Activated CD4-positive, alpha-beta T cell treated with anti-CD3 and anti-CD28 coated beads, Interleukin-2, amount 50 U/mL, for 1 hour (primary cell): Measurements from ENCODE around the gene C8G.

Source experiments
- DNase-seq: peaks from one replicate; pipeline ENCODE4 v3.0.0-alpha.2; 2020

C8G gene

DNA sequence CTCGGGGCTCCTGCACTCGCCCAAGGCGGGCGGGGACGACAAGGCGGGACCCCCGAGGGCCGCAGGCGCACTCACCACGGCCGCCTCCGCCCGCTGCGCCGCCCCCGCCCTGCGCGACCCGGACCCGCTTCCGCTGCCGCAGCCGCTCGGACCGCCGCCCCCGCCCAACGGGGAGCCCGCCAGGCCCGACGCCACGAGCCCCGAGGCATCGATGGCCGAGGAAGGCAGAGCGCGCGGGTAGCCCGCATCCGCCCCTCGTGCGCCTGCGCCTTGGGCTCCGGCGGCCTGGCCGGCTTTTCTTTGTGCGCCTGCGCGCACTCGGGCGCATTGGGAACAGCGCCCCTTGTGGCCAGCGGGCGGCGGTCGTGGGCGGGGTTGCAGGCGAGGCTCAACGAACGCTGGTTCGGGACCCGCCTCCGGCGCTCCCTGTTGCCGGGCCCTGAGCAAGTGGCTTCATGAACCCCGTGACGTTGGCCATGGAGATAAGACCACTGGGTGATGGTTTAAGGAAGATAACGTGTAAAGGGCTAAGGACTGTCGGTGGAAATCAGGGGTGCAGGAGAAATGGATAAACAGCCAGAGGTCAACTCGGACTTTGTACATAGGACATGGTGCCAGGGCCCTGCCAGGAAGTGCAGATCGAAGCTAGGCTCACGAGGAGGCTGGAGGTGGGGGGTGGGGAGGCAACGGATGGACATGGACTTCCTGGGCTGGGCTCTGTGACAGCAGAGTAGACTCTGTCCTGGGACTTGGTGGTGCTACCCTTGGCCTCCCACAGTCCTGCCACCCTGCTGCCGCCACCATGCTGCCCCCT lies at the start of gene C8G, which contains the start of gene FBXW5:
TSS of gene C8G (plus strand) at position 725 of the 814 bp plus-strand sequence. CDS start at position 803, 78 bp downstream.
TSS of gene FBXW5 (minus strand) at position 220 of the 814 bp plus-strand sequence. CDS start 655 bp downstream, outside the sequence.
- DNase-seq, result peak; percentile 90

DNA sequence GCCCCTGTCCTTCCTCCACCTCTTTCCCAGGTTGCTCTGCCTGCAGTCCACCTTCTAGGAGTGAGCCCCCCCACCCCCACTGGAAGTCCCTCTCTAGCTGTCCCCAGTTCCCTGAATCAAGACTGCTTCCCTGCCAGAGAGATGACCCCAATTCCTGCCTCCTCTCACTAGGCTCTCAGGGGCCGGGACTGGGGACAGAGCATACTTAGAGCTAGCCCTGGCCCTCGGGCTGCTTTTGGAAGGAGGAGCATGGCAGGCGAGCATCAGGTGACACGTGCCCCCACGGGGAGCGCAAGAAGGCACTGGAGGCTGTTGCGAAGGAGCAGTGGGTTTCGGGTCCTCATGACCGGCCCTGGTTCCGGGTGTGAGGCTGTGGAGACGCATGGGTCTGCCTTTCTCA lies 49.0 kb upstream of the C8G start:
- no peak for DNase-seq

DNA sequence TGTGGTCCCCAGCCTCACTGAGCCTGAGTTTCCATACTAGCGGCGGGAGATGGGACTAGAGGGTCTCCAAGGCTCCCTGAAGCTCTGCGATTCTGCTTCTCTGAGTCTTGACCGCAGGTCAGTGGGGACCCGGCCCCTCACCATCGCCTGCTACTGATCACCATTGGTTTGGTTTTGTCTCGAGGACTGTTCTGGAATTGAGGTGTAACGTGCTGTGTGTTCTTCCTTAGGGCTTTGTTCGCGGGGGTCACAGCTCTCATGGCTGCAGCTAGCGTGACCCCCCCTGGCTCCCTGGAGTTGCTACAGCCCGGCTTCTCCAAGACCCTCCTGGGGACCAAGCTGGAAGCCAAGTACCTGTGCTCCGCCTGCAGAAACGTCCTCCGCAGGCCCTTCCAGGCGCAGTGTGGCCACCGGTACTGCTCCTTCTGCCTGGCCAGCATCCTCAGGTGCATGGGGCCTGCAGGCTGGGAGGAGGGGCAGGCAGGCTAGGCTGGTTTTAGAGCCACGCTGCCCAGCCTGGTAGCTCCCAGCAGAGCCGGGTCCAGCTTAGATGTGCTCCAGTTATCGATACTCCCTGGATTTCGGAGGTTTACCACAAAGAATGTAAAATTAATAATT lies 46.5 kb upstream of the C8G start:
- DNase-seq, result no peak

DNA sequence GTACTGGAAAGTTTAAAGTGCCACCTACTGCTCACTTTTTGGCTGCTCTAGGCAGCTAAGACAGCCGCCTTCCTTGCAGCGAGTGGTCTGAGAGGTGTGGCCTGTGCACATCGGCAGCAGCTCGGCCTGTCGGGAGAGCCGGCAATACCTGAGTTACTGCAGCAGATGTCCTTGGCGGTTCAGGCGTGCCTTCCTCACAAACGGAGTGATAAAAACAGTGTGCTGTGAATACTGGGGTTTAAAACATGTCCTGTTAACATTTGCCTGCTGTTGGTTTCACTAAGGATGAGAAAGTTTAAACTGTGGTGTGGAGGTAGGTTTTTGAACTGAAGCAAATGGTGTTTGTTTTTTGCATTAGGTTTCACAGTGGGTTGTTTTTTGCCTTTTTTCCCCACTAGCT lies 45.8 kb upstream of the C8G start:
- no peak for DNase-seq

DNA sequence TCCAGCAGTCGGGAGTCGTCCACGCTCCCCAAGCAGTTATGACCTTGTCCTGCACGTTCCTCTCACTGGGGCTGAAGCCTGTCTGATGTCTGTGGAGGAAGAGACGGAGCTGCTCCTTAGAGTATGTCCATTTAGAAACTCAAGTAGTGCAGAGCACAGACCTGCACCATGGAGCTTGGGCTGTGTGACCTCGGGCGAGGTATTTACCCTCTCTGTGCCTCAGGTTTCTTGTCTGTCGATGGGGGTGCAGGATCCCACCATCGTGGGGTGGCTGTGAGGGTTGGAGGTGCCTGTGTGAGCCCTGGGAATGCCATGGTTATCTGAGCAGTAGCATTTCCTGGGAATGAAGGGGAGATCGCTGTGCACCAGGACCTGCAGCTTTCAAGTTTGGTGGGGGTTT lies 44.5 kb upstream of the C8G start:
- DNase-seq, result no peak

DNA sequence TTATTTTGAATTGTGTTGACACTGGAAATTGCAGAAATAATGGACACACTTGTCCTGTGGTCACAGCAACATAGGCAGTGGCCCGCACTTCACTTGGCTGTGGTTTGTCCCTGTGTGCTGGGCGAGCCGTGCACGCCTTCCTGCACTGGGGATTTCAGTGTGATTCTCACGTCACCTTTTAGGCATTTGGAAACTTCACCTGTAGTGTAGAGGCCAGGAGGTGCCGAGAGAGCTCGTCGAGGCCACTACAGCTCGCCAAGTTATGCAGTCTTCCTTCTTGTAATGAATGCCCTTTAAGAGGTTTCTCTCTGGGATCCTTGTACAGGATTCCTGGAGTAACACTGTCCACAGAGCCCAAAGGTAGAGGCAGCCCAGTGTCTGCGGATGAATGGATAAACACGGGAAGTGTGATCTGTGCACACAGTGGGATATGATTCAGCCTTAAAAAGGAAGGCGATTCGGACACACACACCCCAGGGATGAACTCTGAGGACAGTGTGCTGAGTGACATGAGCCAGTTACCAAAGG lies 44.0 kb upstream of the C8G start:
- DNase-seq, result no peak

DNA sequence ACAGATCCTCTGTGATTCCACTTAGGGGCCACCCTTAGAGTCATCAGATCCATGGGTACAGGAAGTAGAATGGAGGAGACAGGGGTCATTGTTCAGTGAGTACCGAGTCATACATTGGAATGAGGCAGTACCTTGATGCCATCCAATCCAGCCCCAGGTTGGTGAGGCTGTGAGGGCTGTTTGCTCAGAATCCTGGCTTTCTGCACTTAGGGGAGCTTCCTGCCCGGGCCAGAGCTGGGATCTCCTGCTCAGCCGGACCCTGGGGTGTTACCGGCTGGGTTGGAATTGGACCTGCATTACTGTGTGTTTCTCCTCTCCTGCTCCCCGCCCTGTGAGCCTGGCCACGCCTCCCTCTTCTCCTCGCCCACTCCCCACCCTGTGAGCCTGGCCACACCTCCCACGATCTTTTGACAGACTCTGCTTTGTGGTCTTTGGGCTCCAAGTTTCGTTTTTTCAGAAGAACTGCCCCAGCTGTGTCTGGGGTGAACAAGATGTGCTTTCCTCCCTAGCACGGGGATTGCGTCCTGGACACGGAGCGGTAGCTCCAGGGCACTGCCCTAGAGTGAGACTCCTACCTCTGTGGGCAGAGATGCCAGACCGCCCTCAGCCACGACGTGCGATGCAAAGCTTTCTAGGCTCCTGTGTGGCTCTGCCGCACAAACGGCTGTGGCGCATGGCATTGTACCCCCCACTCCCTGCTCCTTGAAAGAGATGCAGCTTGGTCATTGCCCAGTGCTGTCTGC lies 43.4 kb upstream of the C8G start:
- DNase-seq, result peak; percentile 69

DNA sequence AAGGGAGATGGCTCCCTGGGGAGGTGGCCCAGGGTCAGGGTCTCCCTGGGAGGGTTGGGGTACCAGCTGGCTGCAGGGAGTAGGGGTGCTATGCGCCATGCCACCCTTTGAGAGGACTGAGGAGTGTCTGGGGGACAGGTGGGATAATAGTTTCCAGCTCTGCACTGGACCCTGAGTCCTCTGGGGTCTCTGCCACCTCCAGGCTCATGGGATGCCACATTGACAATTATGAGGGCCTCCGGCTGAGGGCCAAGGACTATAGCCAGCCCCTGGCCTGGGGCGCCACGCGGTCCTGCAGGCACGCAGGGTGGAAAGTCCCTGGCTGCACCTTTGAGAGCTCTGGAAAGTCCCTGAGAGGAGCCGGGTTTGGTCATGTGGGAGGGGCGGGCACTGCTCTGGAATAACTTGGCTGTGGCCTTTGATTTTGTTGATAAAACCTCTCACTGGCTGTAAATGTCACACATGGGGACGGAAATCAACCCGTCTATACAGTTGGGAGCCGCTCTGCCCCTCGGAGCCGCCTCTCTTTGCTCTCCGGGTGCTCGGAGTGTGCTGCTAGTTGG lies 42.7 kb upstream of the C8G start:
- DNase-seq, result peak; percentile 84

DNA sequence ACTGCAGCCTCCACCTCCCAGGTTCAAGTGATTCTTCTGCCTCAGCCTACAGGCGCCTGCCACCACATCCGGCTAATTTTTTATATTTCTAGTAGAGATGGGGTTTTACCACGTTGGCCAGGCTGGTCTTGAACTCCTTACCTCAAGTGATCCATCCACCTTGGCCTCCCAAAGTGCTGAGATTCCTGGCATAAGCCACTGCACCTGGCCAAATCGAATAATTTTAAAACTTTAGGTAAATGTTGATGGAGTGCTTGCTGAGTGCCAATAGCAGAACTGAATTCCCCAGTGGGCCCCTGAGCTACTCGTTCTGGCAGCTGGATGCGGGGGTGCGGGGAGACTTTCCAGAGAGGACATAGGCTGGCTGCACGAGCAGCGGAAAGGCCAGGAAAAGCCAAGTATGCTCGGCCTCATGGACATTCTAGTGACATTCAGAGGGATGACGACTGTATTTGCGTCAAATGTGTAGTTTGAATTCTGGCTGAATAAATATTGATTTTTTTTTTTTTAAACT lies 41.9 kb upstream of the C8G start:
- no peak for DNase-seq

DNA sequence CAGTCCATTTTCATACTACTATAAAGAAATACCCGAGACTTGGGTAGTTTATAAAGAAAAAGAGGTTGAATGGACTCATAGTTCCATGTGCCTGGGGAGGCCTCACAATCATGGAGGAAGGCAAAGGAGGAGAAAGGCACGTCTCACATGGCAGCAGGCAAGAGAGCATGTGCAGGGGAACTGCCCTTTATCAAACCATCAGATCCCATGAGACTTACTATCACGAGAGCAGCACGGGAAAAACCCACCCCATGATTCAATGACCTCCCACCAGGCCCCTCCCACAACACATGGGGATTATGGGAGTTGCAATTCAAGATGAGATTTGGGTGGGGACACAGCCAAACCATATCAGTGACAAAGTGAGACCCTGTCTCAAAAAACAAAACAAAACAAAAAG lies 38.8 kb upstream of the C8G start:
- DNase-seq, result no peak

DNA sequence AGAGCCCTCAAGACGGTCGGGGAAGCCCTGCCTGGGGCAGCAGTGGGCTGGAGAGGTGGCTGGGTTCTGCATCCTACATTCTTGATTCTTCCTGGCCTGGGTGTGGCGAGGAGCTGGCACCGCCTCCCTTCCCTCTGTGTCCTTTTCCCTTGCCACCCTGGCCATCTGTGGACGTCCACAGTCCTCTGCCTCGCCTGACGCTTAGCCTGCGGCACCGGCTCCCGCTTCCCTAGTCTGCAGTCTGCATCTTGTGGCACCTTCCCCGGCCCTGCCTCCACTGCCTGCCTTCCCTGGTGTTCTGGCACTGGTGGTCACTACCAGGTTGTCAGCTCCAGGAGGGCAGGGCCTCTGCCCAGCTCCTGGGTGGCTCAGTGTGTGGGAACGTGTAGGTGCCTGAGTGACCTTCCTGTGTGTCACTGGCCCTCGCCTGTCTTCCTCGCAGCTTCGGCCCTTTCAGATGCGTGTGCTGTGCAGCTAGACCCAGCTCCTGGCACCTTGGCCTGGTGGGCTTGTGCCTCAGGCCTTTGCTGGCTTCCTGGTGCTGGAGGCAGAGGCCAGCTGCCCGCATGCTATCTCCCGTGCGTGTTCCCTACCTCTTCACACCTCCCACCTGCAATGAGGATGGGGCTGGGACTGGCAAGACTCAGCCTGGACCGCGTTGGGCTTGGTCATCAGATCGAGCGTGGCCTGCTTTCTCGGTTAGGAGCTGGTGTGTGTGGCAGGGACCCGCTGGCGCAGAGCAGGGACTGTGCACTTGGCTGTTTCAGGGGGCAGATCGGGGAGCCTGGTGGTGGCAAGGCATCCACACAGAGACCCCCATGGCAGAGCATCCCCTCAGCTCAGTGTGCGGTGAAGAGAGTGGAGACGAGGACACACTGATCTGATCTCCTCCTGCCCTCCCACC lies 37.8 kb upstream of the C8G start:
- DNase-seq, result no peak

DNA sequence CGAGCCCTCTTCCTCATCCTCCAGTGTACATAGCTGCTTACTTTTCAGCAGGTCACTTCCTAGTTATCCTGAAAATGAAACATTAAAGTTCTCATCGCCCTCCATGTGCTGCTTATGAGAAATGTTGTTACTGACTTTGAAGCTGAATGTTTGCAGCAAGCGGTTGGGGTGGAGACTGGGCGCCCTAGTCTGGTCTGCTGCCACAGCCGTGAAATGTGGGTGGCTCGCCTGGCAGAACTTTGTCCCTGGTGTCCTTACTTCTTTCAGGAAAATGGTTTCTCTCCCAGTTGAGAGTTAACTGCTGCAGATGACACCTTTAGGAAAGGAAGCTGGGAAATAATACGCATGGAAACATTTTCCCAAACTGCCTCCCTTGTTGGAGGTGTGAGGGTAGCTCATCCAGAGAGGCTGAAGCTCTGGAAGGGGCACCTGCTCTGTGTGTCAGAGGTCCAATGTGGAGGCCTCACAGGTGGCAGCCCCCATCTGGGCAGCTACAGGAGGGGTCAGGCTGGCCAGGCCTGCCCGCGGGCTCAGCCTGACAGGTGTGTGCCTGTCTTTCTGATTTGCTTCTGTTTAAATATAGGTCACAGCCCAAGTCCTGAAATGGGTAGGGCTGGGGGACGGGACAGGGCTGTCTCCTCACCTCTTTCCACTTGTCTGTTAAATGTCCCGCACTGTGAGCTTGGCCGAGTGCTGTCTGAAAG lies 34.7 kb upstream of the C8G start:
- DNase-seq, result no peak

DNA sequence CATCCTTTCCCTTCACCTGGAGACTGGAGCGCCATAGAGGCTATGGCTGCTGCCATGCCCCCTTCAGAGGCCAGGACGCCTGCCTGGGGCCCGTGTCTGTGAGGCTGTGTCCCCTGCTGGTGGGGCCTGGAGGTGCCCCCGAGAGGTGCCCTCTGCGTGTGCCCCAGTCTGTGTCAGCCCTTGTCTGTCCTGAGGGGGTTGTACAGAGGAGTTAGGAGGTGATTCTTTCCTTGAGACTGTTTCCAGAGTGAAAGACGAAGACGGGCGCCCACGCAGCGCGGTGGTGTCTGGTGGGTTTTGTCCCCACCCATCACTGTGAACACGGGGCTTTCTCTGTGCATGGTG lies 34.2 kb upstream of the C8G start:
- DNase-seq, result no peak

DNA sequence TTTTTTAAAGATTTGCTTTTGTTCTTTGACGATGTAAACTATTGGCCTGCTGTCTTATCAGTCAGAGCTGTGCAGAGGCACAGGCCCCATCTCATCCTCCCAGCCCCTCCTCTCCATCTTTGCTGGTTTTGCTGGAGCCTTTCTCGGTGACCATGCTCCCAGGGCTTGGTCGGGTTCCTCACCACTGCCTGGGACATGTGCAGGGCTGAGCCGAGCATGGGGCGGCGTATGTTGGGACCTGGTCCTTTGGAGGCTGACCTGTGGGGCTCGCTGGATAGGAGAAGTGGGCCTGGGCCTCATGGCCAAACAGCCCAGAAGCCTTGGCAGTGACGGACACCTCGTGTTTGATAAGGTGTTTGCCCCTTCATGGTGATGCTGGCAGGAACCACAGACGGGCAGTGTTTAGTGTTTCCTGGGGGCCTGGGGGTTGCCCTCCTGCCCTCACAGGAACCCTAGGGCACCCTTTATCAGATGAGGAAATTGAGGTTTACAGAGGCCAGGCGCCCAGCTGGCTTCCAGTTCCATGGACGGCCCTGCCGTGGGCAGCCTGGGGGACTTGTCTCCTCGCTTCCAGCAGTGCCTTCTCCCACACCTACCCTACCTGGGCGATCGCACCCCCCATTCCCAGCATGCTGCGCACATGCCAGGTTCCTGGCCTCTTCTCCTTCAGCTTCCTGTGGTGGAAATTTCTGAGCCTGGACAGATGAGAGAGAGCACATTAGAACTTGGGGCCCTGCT lies 31.2 kb upstream of the C8G start:
- no peak for DNase-seq

DNA sequence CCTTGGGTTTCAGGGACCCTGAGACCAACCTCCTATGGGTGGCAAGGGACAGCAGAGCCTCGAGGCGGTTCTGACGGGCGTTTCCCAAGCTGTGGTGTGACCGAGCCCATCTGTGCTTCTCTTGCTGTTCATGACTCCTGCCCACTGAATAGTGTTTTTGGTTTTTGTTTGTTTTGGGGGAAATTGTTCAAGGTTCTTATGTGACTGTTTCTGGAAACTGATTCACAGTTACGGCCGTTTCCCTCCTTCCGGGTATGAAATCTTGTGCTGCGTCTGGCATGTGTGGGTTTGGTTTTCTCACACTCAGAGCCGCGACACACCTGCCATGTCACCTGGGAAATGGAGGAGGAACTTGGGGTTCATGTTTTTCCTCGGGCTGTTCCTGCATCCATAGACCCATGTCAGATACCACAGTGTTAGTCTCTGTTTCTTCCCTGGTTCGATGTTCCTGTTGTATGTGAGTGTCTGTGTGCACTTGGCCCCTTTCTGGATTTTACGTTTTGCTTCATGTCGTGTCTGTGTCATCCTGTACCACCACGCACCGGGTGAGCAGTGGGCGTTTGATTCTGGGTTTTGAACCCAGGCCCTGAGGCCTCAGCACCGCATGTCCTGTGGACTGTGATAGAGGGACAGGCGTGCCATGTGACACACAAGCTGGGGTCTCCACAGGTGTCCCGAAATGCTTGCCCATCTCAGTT lies 29.3 kb upstream of the C8G start:
- DNase-seq, result no peak

DNA sequence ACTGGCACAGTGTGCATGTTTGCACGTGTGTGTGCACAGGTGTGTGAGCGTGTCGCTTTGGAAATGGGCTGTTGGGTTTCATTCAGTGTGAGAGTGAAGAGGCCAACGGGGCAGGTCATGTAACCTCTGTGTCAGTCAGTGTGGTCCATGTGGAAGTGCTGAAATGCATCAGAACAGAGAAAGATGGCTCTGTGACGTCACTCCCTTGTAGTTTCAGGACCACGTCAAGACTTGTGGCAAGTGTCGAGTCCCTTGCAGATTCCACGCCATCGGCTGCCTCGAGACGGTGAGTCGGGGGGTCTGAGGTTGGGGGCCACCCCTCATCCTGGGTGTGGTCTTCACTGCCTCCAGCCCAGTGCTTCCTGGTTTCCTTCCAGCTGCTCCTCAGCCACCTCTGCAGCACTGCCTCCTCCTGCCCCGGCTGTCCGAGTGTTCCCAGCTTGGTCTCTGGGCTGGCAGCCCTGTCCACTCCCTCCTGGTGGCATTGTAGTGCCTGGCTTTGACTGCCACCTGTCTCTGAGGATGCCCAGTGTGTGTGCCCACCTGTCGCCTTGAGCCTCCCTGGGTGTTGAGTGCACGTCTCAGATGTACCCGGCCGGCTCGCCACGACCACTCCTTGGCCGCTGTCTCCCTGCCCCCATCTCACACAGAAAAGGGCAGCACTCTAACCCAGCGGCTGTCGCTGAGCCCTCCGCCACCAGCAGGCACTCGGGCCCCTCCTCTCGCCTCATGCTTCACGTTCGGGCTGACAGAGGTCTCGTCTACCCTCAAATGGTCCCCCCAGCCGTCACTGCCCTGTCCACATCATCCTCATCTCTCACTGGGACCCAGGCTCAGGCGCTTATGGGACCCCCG lies 28.5 kb upstream of the C8G start:
- DNase-seq, result no peak

DNA sequence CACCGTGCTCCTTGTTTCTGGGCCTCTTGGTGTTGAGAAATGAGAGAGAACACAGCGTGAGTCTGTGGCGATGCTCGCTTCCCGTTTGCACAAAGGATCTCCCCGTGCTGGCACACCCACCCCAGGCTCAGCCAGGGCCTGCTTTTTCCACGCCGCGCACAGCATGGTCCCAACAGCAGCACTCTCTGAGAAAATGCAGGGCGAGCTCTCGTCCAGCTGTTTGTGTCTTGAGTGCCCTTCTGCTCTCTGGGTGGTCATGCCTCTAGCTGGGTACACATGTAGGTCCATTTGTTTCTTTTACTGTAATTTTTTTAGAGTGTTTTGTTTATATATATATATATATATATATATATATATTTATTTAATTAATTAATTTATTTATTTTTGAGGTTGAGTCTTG lies 27.1 kb upstream of the C8G start:
- no peak for DNase-seq

DNA sequence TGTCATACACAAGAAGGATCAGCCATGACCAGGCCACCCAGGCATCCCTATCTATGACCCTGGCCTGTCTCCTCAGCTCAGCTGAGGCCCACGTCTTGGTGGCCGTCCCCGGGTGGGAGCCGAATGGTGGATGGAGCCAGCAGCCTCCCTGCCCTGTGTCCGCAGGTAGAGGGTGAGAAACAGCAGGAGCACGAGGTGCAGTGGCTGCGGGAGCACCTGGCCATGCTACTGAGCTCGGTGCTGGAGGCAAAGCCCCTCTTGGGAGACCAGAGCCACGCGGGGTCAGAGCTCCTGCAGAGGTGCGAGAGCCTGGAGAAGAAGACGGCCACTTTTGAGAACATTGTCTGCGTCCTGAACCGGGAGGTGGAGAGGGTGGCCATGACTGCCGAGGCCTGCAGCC lies 25.0 kb upstream of the C8G start:
- no peak for DNase-seq

DNA sequence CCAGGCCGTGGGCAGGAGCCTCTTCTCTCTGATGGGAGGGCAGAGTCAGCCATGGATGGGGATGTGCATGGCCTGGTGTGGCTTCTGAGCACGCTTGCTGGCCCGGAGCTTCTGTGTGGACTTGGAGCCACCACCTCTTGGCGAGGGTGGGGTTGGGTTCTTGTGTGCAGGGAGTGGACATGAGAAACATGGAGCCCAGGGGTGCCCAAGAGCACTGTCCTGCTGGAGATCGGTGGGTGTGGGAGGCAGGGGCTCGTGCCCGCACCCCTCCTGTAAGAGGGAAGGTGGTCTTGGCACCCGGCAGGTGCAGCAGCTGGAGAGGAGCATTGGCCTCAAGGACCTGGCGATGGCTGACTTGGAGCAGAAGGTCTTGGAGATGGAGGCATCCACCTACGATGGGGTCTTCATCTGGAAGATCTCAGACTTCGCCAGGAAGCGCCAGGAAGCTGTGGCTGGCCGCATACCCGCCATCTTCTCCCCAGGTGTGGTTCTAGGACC lies 24.3 kb upstream of the C8G start:
- DNase-seq, result no peak
